Fibroblast of lung (primary cell): Measurements from ENCODE around the gene SLC30A10.

Experiments
- EZH2 ChIP-seq: IDR thresholded peaks from 2 replicates; pipeline ENCODE4 v1.5.1; 2012; ENCODE audit warnings: low read length, control low read depth, mild to moderate bottlenecking; ENCODE audit errors: missing control alignments
- TF ChIP-seq, protein P1 (sequence below), 2 donors: IDR thresholded peaks in 1 of 2; conservative IDR thresholded peaks in 1 of 2; 1 replicate in 1 of 2; 2 replicates in 1 of 2; pipeline ENCODE4 v1.5.1; 2011 to 2012; ENCODE audit warnings: low read length in 2 of 2, control low read depth in 1 of 2, inconsistent platforms in 1 of 2, low read depth in 1 of 2, mild to moderate bottlenecking in 1 of 2

DNA sequence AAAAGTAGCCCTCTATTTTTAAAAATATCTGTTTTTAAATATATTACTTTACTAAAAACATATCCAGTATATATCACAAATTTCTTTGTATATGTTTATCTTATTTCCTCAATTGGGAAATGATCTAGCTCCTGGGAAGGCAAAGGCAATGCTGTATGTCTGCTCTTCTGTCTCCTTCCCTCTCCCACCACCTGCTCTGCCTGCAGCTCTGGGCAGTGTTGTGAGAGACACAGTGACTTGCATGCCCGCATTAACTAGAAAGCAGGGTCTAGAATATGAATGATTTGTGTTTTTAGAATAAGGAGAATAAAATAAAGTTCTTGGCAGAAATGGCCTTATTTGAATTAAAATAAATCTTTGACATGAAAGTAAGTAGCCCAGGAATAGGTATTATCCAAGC is 11.1 kb downstream of the SLC30A10 start:
- TF ChIP-seq, protein P1, sequence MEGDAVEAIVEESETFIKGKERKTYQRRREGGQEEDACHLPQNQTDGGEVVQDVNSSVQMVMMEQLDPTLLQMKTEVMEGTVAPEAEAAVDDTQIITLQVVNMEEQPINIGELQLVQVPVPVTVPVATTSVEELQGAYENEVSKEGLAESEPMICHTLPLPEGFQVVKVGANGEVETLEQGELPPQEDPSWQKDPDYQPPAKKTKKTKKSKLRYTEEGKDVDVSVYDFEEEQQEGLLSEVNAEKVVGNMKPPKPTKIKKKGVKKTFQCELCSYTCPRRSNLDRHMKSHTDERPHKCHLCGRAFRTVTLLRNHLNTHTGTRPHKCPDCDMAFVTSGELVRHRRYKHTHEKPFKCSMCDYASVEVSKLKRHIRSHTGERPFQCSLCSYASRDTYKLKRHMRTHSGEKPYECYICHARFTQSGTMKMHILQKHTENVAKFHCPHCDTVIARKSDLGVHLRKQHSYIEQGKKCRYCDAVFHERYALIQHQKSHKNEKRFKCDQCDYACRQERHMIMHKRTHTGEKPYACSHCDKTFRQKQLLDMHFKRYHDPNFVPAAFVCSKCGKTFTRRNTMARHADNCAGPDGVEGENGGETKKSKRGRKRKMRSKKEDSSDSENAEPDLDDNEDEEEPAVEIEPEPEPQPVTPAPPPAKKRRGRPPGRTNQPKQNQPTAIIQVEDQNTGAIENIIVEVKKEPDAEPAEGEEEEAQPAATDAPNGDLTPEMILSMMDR (conservative IDR thresholded peaks at IDR 0.05 in 1 of 2, IDR thresholded peaks at IDR 0.05 in 1 of 2; ENCODE audit: low read depth in 1 of 2, low read length in 2 of 2), result no peak
- TF ChIP-seq EZH2, result no peak
